HG02981 (cell line): ENCODE measurements around the gene C2orf72.

Experiments used
- ATAC-seq: cut with Tn5 transposase; IDR thresholded peaks from one replicate; pipeline ENCODE4 v1.9.1; 2021; ENCODE audit warnings: mild to moderate bottlenecking, moderate library complexity; ENCODE audit not compliant: unreplicated experiment

C2orf72 gene

DNA sequence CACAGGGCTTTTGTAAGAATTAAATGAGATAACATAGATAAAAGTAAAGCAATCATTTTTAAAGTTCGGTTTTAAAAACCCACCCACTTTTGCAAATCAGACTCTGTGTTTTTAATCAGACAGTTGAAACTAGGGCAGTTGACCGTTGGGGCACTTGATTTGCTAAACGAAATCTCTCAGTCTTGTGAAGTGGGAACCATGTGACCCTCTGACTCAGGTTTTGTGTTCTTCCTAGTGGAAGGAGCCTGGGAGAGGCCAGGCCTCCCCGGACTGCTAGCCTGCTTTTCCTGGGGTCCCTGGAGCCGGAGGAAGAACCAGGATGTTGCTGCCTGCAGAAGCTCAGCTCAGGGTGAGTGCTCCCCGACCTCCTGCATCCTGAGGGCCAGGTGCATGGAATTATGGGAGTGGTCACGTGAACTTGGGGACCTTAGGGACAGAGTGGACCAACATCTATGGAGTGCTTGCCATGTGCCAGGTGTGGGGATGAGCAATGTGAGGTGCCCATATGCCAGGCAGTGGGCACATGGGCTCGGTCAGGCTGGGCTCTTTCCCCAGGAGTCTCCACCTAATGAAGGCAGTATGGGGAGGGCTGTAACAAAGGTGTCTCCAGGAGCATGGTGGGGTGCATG is 3.9 kb downstream of the C2orf72 start:
- ATAC-seq, result no peak

DNA sequence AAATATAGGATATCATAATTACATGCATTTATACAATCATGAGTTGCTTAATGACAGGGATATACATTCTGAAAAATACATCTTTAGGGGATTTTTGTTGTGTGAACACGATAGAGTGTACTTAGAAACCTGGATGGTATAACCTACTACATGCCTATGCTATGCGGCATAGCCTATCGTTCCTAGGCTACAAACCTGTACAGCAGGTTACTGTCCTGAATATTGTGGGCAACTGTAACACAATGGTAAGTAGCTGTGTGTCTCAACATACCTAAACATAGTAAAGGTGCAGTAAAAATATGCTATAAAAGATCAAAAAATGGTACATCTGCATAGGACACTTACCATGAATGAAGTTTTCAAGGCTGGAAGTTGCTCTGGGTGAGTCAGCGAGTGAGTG is 6.5 kb downstream of the C2orf72 start:
- ATAC-seq, result no peak

DNA sequence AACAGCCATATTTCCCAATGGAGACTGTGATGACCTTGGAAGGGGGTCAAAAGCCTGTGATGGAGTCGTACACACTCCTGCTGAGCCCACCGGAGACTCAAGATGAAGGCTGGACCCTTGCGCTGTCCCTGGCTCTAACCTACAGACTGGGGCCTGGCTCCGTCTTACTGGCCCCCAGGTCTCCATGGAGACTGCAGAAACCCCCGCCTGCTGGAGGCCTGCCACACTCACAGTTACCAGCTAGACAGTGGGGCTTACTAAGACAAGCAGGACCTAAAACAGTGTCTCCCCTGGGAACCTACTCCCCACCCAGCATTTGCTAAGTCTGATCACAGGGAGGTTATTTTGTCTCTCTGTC is 9.6 kb downstream of the C2orf72 start:
- no peak for ATAC-seq

DNA sequence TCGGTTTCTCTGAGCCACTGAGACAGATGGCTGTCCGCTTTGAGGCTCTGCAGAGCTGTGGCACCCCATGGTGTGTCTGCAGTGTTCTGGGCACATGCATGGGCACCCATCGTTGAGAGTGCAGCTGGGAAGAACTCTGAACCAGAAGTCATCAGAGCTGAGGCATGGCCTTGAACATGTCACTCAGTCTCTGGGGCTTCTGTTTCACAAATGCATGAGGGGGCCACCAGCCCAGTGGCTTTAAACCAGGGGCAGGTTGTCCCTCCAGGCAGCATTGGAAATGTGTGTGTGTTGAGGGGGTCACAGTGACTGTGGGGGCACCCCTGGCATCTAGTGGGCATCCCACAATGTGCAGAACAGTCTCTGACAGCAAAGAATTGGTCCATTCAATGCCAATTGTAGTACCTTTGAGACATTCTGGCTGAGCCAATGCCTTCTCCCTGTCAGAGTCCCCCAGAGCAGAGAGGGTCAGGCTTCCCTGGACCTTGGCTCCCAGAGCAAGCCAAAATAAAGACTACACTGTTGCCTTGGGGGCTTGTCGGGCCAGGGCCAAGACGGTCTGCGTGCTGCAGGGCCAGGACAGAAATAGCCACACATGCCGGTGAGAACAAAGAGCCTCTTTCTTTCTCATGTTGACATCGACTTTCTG is 10.1 kb downstream of the C2orf72 start:
- ATAC-seq, result no peak

DNA sequence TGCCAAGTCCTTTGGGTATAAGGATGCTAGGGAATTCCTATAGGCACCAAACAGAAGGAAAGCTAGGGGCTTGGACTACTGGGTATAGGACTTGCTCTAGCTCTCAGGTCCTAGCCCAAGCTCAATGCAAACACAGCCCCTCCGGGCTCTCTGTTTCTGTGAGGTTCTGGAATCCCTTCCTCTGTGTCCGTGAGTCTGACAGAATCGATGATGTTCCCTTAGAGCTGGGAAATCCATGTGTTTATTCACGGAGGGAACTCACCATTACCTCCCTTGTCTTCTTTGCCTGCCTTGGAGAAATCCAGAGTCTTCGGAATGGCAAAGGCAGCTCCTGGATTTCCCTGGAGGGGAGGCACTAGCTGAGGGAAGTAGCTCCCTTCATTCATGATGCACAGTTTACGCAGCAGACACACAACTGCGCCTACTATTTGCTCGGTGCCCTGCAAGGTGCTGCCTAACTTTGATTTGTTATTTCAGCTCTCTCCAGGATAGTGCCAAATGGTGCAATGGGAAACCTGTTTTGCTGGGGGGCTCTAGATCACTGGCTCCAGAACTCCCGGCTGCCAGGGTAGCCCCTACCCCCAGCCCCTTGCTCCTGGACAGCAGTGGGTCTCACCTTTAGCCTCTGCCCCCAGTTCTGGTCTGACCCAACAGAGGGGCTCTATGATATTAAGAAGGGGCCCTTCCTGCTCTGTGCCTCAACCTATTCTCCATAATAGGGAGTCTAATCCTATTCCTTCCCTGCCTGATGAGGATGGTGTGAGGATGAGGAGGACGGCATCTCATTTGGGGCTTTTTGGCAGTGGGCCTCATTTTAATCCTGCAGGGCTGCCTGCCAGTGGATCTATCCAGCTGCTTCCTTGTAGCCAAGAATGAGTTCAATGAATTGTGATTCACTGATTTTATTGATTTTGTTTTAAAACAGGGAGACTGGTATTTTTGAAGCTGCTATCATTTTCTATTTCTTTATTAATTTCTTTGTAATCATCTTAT is 10.9 kb downstream of the C2orf72 start:
- no peak for ATAC-seq

DNA sequence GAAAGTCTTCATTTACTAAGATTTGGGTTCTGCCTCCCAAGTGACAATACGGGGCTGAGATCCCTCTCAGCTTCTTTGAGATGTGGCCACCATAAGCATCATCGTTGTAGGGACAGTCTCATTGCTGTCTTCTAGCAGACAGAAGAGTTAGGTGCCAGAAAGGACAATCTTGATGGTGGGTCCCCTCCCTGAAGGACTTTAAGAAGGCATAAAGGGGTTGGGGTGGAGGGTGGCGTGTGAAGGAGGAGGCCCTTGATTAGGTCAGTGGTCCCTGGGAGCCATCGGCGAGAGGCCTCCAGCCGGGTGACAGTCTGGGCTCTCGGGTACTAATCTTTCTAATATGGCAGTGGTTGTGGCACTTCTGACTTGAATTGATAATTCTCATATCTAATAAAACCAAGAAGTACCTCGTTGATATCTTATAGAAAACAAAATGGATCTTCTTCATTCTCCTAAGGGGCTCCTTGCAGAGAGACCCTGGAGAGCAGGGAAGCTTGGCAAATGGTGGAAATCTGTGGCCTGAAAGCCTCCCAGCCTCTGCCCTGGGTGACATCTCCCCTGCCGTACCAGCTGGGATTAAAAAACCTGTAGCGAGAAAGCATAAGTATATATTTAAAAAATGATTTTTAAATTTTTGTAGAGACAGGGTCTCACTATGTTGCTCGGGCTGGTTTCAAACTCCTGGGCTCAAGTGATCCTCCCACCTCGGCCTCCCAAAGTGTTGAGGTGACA is 12.1 kb downstream of the C2orf72 start:
- ATAC-seq, result no peak

DNA sequence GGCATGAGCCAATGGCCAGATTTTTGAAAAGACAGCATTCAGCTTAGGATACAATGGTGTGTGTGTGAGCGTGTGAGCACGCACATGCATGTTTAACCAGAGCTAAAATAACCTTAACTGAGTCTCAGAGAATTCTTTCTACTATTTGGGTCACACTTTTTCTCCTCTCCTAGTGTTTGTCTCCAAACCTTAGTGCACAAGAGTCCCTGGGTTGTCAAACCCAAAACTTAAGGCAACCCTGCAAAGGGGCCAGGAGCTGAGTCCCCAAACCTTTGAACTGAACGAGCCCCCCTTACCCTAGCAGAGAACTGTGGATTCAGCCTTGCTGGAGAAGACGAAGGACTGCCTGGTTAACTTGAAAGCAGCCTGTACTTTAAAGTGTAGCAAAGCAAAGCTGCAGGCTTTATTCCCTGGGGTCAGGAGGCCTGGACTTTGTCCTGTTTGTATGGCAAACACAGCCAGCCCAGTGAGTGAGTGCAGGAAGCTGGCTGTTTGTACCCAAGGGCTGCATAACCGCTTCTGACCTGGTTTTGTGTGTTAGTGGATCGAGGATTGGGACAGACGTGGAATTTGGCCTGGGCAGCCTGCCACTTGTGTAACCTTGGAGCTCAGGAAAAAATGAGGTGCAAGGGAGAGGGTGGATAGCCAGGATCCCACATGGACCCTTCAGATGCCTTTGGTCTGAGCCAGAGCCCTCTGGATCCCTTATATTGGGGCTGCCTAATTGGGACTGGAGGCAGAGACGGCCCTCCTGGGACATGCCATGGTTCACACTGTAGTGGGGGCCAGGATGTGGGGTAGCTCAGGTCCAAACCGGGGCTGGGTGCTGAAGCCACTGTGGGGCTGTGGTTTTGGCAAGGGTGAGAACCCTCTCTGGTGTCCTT is 12.9 kb downstream of the C2orf72 start:
- no peak for ATAC-seq

DNA sequence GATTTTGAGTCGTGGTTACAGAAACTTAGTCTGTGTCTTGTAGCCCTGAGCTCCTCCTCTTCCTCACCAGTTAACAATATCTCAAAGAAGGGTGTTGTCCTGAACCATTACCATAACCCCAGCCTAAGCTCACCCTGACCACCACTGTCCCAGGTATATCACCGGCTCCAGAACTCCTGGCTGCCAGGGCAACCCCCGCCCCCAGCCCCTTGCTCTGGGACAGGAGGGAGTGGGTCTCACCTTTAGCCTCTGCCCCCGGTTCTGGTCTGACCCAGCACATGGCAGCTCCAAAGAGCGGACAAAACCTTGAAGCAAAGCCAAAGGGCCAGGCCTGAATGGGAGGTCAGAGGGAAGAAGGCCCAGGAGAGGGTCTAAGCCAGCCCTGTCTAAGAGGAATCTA is 13.8 kb downstream of the C2orf72 start:
- no peak for ATAC-seq

DNA sequence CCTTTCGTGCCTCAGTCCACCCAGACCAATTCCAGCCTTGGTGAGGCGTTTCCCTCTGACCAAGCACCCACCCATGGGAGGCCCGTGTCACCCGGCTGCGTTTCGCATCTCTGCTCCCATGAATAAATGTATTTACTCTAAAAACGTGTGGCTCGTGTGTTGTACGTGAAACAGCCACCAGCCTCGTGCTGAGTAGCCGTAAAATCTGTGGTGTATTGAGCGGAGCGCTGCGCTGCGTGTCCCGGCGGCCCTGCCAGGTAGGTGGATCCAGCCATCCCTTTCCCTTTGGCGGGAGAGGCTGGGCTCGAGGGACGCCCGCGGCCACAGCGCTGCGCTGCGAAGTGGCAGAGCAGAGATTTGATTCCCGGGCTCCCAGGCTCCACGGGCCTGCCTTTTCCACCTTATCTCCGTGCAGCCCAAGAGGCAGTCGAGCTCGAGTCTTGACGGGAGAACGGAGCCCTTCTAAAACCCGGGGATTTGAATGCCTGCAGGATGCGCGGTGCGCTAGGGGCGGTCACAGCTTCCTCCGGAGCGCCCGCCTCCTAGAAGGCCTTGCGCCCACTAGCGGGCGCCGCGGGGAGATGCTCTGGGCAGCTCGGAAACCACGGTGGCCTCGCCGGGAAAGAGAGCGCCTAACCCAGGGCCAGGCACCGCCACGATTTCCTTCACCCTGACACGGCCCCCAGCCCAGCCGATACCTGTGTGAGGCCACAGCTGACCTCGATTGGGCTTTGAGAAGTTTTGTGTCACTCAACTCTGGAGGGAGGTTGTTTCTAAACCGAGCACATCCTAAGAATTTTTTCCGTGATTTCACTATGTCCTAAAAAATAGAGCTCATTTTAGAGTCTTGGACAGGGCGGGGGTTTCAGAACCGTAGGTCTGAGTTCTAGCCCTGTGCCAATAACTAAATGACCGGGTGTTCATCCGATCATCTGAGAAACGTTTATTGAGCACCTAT is 15.4 kb downstream of the C2orf72 start:
- ATAC-seq, result peak; percentile 59

DNA sequence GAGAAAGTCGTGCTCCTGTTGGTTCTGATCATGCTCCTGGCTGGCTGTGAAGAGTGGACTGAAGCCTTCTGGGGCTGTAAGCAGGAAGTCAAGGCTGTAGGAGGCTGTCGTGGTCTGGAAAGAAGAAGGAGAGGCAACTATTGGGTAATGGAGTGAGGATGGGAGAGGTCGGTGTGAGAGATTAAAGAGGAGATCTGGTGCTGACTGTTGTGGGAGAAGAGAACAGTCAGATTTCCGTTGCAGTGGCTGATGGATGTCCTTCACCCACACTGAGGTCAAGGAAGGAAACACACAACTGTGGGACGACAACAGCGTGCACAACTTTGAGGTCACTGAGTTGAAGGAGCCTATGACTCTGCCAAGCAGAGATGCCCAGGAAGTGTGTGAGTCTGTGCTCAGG is 16.5 kb downstream of the C2orf72 start:
- no peak for ATAC-seq

DNA sequence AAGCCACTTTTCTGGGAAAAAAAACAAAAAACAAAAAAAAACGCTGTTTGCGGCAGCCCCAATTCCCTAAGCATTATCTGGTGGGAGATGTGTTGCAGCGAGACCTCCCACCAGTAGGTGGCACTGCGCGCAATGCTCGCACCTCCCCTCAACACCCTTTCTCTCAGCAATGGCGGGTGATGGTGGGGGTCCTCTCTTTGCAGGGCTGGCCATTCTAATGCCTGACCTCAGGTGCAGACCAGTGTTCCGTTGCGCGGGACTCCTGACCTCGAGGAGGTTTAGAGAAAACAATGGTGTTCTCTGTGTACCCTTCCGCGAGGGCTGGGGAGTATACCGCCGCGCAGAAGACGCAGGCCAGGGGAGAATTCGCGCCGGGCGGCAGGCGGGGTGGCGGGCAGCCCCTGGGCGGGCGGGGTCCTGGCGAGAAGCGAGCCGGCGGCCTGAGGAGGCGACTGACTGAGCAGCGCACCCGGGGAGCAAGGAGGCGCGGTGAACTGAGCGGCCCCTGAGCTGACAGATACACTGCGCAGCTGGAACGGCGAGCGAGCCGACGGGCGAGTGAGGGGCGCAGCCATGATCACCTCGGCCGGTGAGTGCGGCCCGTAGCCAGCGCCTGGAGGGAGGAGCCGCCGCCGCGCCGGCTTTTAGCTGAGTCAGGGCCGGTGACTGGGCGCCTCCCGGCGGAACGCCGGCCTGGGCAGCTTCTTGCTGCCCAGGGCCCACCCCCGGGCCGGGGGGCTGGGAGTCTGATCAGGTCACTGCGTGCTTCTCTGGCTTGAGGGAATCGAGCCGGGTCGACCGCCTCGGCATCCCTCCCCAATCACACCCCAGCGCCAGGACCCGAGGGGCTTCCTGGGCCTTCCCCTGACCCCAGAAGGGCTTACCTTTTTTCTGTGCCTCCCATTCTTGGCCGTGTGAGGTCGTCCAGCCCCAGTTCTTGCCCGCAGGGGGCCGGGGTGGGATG is 19.4 kb downstream of the C2orf72 start, which contains the start of gene PSMD1:
Gene PSMD1, plus strand, starts transcription at position 415 of the 964 bp plus-strand sequence. Its CDS starts 159 bp downstream, at position 574.
- ATAC-seq, result peak; percentile 70

DNA sequence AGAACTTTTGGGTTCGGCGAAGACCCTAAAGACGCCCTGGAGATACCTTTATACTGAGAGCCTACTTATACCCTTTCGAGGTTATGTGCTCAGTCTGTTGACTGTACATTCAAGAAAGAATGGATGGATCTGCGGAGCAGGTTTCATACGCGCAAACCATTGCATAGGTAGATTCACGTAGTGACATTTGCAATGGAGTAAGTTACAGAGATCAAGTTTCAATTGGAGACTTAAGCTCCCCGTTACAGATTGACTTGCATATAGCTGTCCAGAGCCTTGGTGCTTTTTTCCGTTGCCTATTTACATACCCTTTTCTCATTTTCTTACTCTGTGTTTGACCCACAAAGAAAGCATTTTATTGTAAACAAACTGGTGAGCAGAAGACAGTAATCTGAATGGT is 20.3 kb downstream of the C2orf72 start:
- no peak for ATAC-seq

DNA sequence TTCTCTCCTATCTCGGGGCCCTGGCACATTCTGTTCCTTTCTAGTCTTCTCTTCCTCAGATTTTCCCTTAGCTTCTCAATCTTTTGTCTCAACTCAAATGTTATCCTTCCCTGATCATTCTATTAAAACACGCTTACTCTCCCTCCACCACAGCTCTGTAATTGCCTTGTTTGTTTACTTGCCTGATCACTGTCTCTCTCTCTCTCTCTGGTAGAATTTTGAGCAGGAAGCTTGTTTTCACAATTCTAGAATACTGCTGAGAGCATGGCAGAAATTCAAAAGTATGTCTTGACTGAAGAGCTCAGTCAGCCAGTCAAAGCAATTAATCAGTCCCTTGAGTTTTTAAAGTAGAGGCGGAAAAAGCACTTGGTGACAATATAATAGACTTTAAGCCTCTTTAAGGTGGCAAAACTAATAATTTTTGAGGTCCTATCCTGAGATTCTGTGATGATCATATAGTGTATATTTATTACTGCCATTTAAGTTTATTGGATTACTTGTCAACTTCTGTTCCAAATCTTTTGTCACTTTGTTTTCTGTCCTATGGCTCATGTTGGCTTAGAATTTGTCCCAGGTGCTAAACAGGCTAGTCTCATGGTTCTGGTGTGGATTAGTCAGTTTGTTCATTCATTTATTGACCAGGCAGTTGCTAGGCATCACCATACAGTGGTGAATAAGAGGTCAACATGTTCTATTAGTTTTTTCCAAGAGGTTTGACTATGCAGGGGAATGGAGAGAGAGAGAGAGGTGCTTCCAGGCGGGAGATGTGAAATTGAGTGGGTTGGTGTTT is 21.6 kb downstream of the C2orf72 start:
- ATAC-seq, result no peak

DNA sequence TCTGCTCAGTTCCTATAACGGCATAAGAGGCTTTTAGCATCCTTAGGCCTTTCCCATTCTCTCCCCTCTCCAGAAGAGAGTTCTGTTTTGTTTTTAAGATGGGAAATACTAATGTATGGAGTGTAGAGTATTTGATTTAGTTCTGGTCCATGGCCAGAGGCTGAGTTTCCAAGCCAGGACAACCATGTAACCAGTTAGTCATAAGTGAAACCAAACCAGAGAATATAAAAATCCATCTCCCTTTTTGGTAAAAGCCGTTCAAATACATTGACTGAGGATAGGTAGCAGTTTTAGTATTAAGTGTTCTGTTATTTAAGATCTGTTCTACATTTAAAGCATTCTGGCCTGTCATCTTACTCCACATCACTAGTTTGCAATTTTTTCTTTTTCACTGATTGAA is 22.4 kb downstream of the C2orf72 start:
- no peak for ATAC-seq

DNA sequence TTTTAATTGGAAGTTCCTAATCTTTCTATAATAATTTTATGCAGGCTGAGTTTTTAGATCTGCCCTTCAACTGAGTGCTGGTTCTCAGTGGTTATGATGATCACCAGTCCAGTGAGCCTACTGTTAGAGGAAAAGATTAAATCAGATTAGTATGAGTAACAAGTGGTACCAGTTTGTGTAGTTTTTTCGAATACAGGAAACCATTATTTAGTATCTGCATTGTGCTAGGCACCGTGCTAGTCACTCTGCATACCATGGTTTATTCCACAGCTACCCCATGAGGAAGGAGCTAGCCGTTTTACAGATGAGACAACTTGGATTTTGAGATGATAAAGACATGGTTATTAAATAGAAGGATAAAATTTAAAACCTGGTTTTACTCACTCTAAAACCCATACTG is 25.5 kb downstream of the C2orf72 start:
- no peak for ATAC-seq

DNA sequence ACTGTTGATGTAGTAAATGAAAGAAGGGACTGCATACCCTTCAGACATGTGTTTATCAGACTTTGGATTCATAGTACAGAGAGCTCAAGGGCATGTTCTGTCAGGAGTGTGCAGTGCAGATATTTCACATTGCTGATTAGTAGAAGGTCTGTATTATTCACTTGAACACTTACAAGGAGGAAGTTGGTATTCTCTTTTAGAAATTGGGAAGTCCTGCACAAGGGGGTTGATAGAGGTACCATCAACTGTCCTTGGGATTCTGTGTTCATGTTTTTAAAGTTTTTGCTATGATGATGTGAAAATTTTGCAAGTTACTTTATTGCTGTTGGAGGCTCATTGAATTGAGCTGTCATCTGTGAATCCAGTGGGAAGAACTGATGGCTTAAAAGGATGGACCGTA is 26.0 kb downstream of the C2orf72 start:
- ATAC-seq, result no peak

DNA sequence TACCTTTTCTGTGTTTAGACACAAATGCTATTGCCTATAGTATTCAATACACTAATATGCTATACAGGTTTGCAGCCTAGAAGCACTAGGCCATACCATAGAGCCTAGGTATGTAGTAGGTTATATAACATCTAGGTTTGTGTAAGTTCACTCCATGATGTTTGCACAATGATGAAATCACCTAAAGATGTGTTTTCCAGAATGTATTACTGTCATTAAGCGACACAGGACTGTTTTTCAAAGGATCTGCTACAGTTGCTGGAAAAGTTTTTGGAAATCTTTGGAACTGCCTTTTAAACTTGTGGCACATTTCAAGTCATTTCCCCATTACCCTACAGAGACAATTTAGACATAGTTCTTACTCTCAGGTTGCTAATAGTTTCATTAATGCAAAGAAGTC is 28.6 kb downstream of the C2orf72 start:
- ATAC-seq, result no peak
